Osteoblast (primary cell): ENCODE results near the gene COL8A1. TPM values are rescaled to one million over a fixed set of nuclear protein-coding genes. Genes with fewer than 3 reads are reported as not detected.
A peak's percentile ranks its signal among the peaks of the same experiment; 100 is the strongest.

Experiments used
- DNase-seq: peaks from one replicate; pipeline ENCODE4 v3.0.0; 2011; ENCODE audit warnings: low spot score, mixed read lengths; ENCODE audit not compliant: insufficient read length; ENCODE audit errors: missing footprints
- H2AFZ ChIP-seq: 2 replicates; pipeline ENCODE4 v1.6.0; 2011; ENCODE audit warnings: mild to moderate bottlenecking, low read length
- H3K27ac ChIP-seq: 2 replicates; pipeline ENCODE4 v1.5.1; 2011; ENCODE audit warnings: mild to moderate bottlenecking, low read depth, low read length, moderate library complexity
- H3K27me3 ChIP-seq: 2 replicates; pipeline ENCODE4 v1.6.0; 2012; ENCODE audit warnings: mild to moderate bottlenecking, control low read depth, inconsistent platforms, low read length, moderate library complexity; ENCODE audit not compliant: insufficient read depth
- H3K36me3 ChIP-seq: 2 replicates; pipeline ENCODE4 v1.5.1; 2011; ENCODE audit warnings: mild to moderate bottlenecking, low read length, control low read depth, moderate library complexity; ENCODE audit not compliant: insufficient read depth
- H3K4me1 ChIP-seq: 2 replicates; pipeline ENCODE4 v1.5.1; 2011; ENCODE audit warnings: mild to moderate bottlenecking, low read length, control low read depth, moderate library complexity; ENCODE audit not compliant: insufficient read depth
- H3K4me2 ChIP-seq: 2 replicates; pipeline ENCODE4 v1.6.0; 2011; ENCODE audit warnings: mild to moderate bottlenecking, low read length; ENCODE audit not compliant: insufficient read depth
- H3K4me3 ChIP-seq: fragments of 200-600 bp; sonication (generic); 3 replicates; pipeline ENCODE4 v1.5.1; 2012; ENCODE audit warnings: mild to moderate bottlenecking, low read length, inconsistent platforms; ENCODE audit not compliant: insufficient read depth
- H3K79me2 ChIP-seq: 2 replicates; pipeline ENCODE4 v1.6.0; 2012; ENCODE audit warnings: mild to moderate bottlenecking, low read length, control low read depth, inconsistent platforms; ENCODE audit not compliant: insufficient read depth
- H3K9me3 ChIP-seq: 2 replicates; pipeline ENCODE4 v1.5.1; 2011; ENCODE audit warnings: low read depth, low read length, control low read depth
- H4K20me1 ChIP-seq: 2 replicates; pipeline ENCODE4 v1.6.0; 2012; ENCODE audit warnings: mild to moderate bottlenecking, low read length, control low read depth; ENCODE audit not compliant: insufficient read depth
- total RNA-seq: library from RNA; depleted of rRNA; stranded (reverse); fragments of >200 nt; gene quantifications from 2 replicates; pipeline ENCODE4 v1.2.3, GENCODE V29; 2012
- TF ChIP-seq, protein P1 (sequence below): IDR thresholded peaks from 2 replicates; pipeline ENCODE4 v1.5.1; 2011; ENCODE audit warnings: mild to moderate bottlenecking, low read depth, low read length, moderate library complexity; ENCODE audit errors: extremely low read depth

The COL8A1 gene
- total RNA-seq, 1 donor, result 311 TPM

DNA sequence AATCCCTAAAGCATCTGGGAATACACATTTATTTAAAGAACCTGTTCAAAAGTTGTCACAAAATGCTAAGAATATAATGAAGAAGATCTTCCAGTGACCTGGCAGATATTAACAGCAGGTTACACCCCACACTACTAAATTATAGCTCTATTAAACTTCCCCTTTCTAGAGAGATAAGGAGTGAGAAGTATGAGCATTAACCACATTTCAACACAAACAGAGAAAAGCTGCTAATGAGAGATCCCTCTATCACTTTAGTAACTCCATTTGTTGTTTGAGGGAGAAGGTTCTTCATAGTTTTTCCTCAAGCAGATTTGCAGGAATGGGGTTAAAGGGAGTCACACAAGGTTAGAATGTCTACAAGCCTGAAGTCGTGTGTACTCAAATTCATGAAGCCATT lies 3.6 kb downstream of the COL8A1 start:
- Histone ChIP-seq H2AFZ (no peak overlapping the region), H3K36me3 (peaks cover 26% of the 10 kb centered on the region), H3K4me3 (peak overlapping the region; percentile 80), H3K4me1 (peaks cover 70% of the 10 kb centered on the region), H3K79me2 (peaks cover 95% of the 10 kb centered on the region), H4K20me1 (peaks cover 12% of the 10 kb centered on the region), H3K4me2 (peak overlapping the region; percentile 98), H3K27me3 (no peaks in the 10 kb centered on the region), H3K9me3 (no peaks in the 10 kb centered on the region), H3K27ac (peak overlapping the region; percentile 96)
- DNase-seq, result no peak
- TF ChIP-seq, protein P1, sequence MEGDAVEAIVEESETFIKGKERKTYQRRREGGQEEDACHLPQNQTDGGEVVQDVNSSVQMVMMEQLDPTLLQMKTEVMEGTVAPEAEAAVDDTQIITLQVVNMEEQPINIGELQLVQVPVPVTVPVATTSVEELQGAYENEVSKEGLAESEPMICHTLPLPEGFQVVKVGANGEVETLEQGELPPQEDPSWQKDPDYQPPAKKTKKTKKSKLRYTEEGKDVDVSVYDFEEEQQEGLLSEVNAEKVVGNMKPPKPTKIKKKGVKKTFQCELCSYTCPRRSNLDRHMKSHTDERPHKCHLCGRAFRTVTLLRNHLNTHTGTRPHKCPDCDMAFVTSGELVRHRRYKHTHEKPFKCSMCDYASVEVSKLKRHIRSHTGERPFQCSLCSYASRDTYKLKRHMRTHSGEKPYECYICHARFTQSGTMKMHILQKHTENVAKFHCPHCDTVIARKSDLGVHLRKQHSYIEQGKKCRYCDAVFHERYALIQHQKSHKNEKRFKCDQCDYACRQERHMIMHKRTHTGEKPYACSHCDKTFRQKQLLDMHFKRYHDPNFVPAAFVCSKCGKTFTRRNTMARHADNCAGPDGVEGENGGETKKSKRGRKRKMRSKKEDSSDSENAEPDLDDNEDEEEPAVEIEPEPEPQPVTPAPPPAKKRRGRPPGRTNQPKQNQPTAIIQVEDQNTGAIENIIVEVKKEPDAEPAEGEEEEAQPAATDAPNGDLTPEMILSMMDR, result no peak

DNA sequence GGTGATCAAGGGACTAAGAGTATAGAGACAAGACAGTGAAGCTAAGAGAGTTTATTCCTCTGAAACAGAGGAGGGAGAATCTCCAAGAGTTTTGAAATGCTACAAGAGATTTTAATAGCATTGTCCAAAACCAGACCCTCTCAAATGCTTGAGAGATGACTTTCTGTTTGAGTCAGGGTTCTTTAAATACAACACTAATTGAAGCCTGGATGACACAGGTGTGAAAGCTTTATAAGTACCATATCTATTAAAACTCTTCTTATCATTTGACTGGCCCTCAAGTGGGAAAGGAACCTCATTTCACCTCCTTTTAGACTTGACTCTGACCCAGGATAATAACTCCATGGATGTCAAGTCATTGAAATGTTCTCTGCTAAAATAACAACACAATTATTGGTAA lies 5.6 kb downstream of the COL8A1 start:
- H3K36me3 ChIP-seq, result peaks cover 36% of the 10 kb centered on the region
- peaks cover 89% of the 10 kb centered on the region for H3K4me1 ChIP-seq
- no peaks in the 10 kb centered on the region for H3K9me3 ChIP-seq
- no peak for DNase-seq
- H3K4me3 ChIP-seq, result no peak overlapping the region
- H3K79me2 ChIP-seq, result peaks cover 99% of the 10 kb centered on the region
- TF ChIP-seq, protein P1, result no peak
- peaks cover 19% of the 10 kb centered on the region for H4K20me1 ChIP-seq
- peak overlapping the region; percentile 96 for H3K27ac ChIP-seq
- no peaks in the 10 kb centered on the region for H3K27me3 ChIP-seq
- peak overlapping the region; percentile 98 for H3K4me2 ChIP-seq
- H2AFZ ChIP-seq, result no peak overlapping the region

DNA sequence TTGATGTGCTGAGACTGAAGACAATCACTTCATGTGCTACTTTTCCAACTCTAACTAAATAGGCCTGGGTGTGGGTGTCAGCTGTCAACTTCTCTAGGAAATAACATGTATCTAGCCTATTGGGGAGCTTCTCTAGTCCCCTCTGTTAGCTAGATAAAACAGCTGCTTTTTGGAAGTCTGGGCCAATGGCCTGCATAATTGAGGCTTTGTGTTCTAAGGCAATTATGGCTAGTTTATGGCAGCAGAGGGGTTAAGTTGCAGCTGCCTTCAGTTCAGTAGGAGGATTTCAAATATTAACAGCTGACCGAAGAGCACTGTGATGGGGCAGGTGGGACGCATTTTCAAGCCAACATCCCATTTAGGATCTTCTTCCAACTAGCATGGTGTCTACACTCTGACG lies 6.4 kb downstream of the COL8A1 start:
- H3K27ac ChIP-seq, result peak overlapping the region; percentile 96

DNA sequence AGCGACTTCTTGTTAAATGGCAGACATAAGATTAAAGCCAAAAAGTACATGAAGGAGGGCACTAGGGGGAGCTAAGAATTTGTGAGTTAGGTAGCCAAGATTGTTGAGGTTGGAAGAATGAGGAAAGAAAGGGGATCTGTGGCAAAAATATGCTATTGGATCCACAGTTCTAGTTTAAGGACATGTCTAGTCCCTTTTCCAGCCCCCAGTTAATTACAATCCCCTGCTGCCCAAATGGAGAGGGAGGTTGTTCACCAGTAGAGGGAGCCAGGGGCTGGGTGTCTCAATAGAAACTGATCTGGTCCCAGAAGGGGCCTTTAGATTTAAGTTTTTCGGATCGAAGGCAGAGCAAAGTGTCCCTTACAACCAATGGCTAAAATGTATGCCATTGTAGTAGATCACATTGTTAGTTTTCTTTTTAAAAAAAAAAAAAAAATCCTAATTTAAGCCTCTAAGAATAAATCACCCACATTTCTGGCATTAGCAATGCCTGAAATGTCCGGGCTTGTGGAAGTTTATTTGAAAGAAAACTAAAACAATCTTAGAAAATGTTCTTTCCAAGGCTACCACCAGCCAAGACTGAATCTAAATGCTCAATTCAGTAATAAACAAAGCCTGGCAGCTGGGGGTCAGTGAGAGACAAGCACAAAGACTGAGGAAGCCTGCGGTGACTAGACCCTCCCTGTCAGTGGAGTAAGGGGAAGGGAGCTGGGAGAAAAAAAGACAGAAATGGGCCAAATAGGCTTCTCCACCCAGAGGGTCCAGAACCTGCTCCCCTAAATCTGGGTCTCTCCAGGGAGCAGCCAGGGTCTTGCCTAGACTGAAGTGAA lies 7.1 kb downstream of the COL8A1 start:
- Histone ChIP-seq H4K20me1 (peaks cover 20% of the 10 kb centered on the region), H3K27ac (peak overlapping the region; percentile 96), H3K36me3 (peaks cover 51% of the 10 kb centered on the region), H3K79me2 (peaks cover 99% of the 10 kb centered on the region), H2AFZ (no peak overlapping the region), H3K4me1 (peaks cover 95% of the 10 kb centered on the region), H3K9me3 (no peaks in the 10 kb centered on the region), H3K27me3 (no peaks in the 10 kb centered on the region), H3K4me3 (peak overlapping the region; percentile 31), H3K4me2 (peak overlapping the region; percentile 98)
- TF ChIP-seq, protein P1, result peak; percentile 83
- DNase-seq, result no peak

More for the DNA sequence above, 6.4 kb downstream of the COL8A1 start:
- H3K4me3 ChIP-seq, result no peak overlapping the region
- peaks cover 99% of the 10 kb centered on the region for H3K79me2 ChIP-seq
- TF ChIP-seq, protein P1, result no peak
- no peak overlapping the region for H2AFZ ChIP-seq
- H3K4me1 ChIP-seq, result peaks cover 92% of the 10 kb centered on the region
- peaks cover 20% of the 10 kb centered on the region for H4K20me1 ChIP-seq
- peaks cover 43% of the 10 kb centered on the region for H3K36me3 ChIP-seq
- H3K27me3 ChIP-seq, result no peaks in the 10 kb centered on the region
- no peaks in the 10 kb centered on the region for H3K9me3 ChIP-seq
- H3K4me2 ChIP-seq, result peak overlapping the region; percentile 98
- no peak for DNase-seq
